ENCODE results near the gene SDC1. TPM values are rescaled to one million over a fixed set of nuclear protein-coding genes. Genes with fewer than 3 reads are reported as not detected.
A peak's percentile ranks its signal among the peaks of the same experiment; 100 is the strongest.

The SDC1 gene
- total and polyA plus RNA-seq, 8 donors: 88.9 to 278 (median 117) TPM

DNA sequence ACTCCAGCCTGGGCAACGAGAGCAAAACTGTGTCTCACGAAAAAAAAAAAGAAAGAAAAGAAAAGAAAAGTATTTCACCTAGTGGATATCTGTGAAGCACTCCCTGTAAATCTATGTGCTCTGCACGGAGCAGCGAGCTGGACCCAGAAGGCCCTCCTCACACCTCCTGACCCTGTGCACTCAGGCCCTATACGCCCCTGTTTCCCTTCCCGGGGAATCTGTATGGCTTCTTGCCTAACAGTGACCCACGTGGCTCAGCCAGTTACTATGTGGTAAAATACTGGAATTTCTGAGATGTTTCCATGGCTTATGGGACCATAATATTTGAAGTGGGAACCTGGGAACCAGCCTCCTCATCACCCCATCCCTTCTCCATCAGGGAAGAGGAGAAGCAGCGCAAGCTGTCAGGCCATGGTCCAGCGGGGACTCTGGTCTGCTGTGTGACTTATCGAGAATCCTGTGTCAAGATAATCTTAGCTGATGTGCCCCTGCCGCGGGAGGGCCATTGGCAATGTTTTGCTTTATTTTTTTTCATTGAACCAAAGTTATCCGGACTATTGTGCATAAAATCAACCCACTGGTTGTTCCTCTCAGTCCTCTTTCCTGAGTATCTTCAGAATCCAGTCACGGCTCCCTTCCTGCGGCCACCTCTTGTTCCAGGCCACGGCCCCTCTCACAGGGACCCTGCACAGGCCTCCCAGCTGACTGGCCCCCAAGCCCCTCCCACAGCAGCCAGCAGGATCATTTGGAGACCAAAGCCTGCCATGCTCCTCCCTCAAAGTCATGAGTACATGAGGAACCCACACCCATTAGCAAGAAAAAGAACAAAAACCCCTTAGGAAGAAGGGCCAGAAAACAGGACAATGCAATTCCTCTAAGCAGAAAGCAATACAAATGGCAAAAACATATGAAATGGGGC is 30.6 kb downstream of the SDC1 start:
- no peak for ATAC-seq
- DNase-seq: no peak
- TF ChIP-seq CTCF (IDR thresholded peaks at IDR 0.05): no peak
- no peak overlapping the region for H3K27ac ChIP-seq
- no peaks in the 10 kb centered on the region for H3K36me3 ChIP-seq
- no peak overlapping the region for H3K4me3 ChIP-seq
- H3K4me1 ChIP-seq: peaks cover 5 to 12% of the 10 kb centered on the region in 2 donors
- no peaks in the 10 kb centered on the region for H3K9me3 ChIP-seq
- intact Hi-C loops (cut with DNase I): no loop called here
- H3K27me3 ChIP-seq: no peaks in the 10 kb centered on the region

- no peak for TF ChIP-seq CTCF (IDR thresholded peaks at IDR 0.05)
- H3K27ac ChIP-seq: no peak overlapping the region
- no peak overlapping the region for H3K4me3 ChIP-seq
- H3K27me3 ChIP-seq: no peaks in the 10 kb centered on the region
- H3K9me3 ChIP-seq: no peaks in the 10 kb centered on the region
- intact Hi-C loops (cut with DNase I): no loop called here
- ATAC-seq (peak; percentile 2), DNase-seq (no peak)
- peaks cover under 1 to 12% of the 10 kb centered on the region in 2 donors for H3K4me1 ChIP-seq
- H3K36me3 ChIP-seq: no peaks in the 10 kb centered on the region
These were observed 31.7 kb downstream of the SDC1 start for GRCh38 chr2:20193185-20193584.

GRCh38 chr2:20192781-20193180 is 32.1 kb downstream of the SDC1 start:
- no peak for TF ChIP-seq CTCF (IDR thresholded peaks at IDR 0.05)
- Histone ChIP-seq H3K4me3 (no peak overlapping the region), H3K9me3 (no peaks in the 10 kb centered on the region), H3K4me1 (peaks cover 0 to 12% of the 10 kb centered on the region in 2 donors), H3K36me3 (no peaks in the 10 kb centered on the region), H3K27me3 (no peaks in the 10 kb centered on the region), H3K27ac (no peak overlapping the region)
- DNase-seq: no peak
- intact Hi-C loops (cut with DNase I): no loop called here
- ATAC-seq: no peak

GRCh38 chr2:20191714-20192569 is 33.0 kb downstream of the SDC1 start:
- TF ChIP-seq CTCF (IDR thresholded peaks at IDR 0.05): no peak
- Histone ChIP-seq H3K36me3 (no peaks in the 10 kb centered on the region), H3K9me3 (no peaks in the 10 kb centered on the region), H3K4me1 (peaks cover 0 to 3% of the 10 kb centered on the region in 2 donors), H3K27ac (no peak overlapping the region), H3K4me3 (no peak overlapping the region), H3K27me3 (no peaks in the 10 kb centered on the region)
- intact Hi-C loops (cut with DNase I): no loop called here
- DNase-seq (no peak), ATAC-seq (no peak)

Measured in left lung (tissue), 10 donors.